Lower leg skin (tissue), 3 donors: ENCODE measurements around the gene SMC3.

ENCODE experiments used
- CTCF ChIP-seq, 3 donors: fragments of 450-650 bp; IDR thresholded peaks; one replicate each; pipeline ENCODE4 v1.5.1; 2016; ENCODE audit warnings: antibody characterized with exemption in 3 of 3, mild to moderate bottlenecking in 3 of 3, moderate library complexity in 2 of 3
- POLR2A ChIP-seq, 2 donors: fragments of 450-650 bp; IDR thresholded peaks; one replicate each; pipeline ENCODE4 v1.6.1; 2016 to 2017; ENCODE audit warnings: antibody characterized with exemption in 2 of 2, mild to moderate bottlenecking in 1 of 2, moderate library complexity in 1 of 2

DNA sequence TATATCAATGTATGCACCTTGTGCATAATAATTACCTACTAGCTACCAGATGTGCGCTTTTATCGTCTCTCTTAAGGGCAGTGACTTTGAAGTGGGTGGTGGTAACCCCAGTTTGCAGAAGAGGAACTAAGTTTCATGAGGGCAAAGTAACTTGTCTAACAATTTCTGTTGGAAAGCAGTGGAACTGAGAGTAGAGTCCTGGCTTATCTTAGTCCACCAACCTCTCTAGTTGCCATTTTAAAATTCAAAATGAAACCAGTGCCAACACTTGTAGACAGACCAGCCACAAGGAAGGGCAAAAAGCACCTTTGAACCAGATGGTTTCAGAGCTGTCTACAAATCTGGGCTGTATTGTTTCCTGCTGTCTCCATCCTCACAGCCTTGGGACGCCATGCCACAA lies 44.6 kb downstream of the SMC3 start:
- TF ChIP-seq POLR2A (IDR thresholded peaks at IDR 0.05) (no peak), CTCF (IDR thresholded peaks at IDR 0.05) (no peak)
